Stimulated activated CD4-positive, alpha-beta T cell treated with anti-CD3 and anti-CD28 coated beads, Interleukin-2, amount 100 ng/mL, for 24 hours (primary cell): ENCODE measurements around the gene KAT7.
A peak's percentile ranks its signal among the peaks of the same experiment; 100 is the strongest.

Source experiments
- DNase-seq, 2 donors: peaks; one replicate each; pipeline ENCODE4 v3.0.0-alpha.2; 2020

Gene KAT7

DNA sequence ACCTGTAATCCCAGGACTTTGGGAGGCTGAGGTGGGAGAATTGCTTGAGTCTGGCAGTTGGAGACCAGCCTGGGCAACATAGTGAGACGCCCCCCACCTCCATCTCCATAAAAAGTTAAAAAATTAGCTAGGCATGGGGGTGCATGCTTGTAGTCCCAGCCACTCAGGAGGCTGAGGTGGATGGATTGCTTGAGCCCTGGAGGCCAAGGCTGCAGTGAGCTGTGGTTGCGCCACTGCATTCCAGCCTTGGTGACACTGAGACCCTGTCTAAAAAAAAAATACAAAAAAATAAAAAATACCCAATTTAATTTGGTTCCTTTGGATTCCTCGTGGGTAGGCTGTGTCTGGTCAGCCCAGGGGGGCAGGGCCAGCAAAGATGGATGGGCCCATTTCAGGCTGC, 85.4 kb downstream of the KAT7 start:
- no peak for DNase-seq

DNA sequence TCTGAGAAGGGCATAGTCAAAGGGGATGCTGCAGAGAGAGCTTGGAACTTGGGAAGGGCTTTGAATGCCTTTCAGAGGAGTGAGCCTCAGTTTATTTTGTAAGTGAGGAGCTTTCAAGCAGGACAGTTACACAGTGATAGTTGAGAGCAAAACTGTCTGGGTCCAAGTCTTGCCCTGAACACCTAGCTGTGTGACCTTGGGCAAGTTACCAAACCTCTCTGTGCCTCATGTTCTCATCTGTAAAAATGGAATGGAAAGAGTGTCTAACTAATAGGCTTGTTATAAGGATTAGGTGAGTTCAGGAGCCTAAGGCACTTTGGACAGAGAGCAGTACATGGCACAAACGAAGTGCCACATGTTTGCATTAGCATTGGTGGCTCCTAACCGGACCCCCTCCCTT, 86.4 kb downstream of the KAT7 start:
- no peak for DNase-seq

DNA sequence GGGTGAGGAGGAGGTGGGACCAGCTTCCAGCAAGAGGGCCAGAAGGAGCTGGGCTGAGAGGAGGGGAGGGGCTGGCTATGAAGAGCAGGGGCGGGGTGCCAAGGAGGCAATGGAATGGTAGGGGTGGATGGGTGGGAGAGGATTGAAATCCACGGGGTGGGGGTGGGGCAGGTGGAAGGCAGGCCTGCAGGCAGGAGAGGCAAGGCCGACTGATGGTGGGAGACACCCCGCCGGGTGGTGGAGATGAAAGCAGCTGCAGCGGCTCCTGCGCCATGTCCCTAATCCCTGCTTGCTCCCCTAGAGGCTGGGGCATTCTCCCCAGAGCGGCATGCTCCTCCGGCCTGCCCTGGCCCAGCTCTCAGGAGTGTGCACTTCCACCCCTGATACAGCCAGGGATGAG, 87.2 kb downstream of the KAT7 start:
- DNase-seq, result no peak

DNA sequence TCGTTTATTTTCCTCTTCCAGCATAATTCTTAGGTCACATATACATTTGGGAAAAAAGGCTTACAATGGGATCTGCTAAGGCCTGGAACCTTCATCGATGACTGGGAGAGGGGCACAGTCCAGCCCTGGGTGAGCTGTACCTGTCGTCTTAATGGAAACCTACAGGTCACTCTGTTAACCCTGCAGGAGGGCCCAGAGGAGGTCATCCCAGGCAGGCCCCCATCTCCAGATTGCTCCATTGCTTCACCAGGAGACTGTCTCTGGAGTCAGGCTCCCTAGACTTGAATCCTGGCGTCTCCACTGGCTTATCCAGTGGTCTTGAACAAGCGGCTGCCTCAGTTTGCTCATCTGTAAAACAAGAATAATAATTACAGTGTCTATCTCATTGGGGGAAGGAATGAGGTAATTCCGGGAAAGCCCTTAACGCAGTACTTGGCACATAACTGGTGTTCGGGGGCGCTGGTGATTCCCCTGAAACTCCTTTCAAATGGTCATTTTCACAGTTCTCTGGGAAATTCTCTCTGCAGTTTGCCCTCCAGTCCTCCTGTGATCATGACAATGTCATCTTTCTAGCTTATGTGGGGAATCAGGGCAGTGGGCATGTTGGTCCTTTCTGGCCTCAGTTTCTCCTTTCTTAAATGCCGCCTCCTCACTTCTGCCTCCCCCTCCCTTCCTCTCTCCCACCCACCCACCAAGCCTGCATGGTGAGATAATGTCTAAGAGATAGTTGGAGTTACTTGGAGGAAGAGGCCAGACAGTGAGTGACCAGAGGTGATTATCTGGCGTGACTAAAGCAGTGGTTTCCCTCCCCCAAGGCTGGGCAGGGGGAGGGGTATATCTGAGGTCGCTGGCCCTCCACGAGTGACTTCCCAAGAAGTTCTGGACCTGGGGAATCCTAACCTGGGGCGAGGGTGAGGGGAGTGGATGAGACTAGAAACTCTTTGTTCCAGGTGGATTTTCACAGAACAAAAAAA, 90.7 kb downstream of the KAT7 start:
- no peak for DNase-seq

DNA sequence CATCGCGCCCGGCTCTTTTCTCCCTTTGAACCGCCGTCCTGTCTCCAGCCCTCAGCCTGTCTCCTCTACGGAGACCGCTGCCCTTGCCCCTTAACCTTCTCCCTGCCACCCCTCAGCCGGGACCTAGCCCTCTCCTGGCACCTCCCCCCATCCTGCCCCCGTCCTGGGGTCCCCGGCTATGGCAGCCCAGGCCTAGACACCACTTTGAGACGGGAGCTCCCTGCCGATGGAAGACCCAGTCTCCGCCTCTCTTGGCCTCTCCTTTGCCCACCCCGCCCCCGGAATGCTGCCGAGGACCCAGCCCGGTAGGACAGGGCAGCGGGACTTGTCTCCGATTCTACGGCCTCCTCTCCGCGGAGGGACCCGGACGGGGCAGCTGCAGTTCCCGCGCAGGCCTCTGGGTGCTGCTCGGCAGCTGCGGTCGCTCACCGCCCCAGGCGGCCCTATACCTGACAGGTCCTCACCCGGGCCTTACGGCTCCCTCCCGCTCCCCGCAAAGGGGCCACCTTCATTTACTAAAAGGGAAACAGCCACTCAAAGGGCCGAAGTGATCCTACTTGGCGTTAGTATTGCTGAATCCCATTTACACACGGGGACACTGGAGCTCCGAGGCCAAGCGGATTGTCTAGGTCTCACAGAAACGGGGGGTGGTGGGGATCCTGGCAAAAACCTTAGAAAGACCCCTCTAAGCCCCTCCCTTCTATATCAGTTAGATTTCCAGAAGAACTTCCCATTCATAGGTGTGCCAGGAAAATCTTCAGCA, 92.0 kb downstream of the KAT7 start:
- DNase-seq, result peak; percentile 78 to 84

DNA sequence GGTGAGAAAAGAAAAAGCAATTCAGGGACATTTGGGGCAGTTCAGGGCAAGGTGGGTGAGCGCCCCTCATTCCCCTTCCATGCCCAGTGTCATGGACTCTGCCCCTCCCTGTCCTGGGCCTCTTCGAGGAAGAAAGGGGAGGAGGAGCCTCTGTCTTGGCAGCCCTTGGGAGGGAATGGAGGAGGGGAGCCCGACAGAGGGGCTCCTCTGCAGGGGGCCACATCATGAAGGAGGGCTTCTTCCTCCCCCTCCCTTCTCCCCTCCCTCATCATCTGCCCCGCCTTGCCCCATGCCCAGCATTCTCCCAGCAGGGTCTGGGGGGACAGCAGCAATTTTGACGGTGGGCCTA, 92.5 kb downstream of the KAT7 start:
- no peak for DNase-seq

DNA sequence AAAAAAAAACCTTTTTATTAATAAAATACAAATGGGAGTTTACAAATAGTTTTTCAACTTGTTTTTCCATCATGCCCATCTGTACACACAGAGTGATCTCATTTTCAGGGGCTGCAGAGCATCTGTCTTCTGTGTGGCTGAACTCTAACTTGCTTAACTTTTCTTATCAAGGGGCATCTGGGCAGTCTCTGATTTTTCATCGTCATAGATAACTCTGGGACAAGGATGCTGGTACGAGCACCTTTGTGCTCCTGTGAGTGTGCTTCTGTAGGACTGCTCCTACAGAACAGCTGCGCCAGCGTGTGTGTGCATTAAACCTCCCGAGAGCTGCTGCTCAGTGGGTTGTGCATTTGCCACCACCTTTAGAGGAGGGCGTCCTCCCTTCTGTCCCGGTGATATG, 94.0 kb downstream of the KAT7 start:
- no peak for DNase-seq
